Measurements from ENCODE around the gene KPNA6. TPM values are rescaled to one million over a fixed set of nuclear protein-coding genes. Genes with fewer than 3 reads are reported as not detected.
"Not testable (repeated sequence)": the region's sequence is repeated elsewhere in the genome, so short reads cannot be mapped to it uniquely, and the experiment has no call there.

The KPNA6 gene
- total RNA-seq, 2 donors from 2014 or later = 95.4 to 119 TPM

DNA sequence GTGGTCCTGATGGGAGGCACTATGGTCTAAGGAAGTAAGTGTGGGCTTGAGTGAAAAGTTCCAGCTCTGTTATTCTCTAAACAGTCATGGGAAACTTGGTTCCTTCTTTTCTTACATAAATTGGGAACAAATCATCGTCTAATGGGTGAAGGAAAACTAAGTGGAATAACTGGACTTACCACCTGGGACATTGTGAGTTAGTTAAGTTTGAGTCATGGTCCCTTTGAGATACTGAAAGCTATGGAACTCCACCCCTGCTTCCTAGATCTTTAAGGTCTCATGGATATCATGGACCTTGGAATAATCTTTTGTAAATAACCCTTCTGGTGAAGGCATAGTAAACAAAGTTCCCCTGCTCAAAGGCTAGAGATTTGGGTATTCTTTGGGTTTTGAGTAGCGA is 55.5 kb downstream of the KPNA6 start:
- no peak for TF ChIP-seq CTCF (conservative IDR thresholded peaks at IDR 0.05)
- Mint-ChIP-seq H3K27ac (no peak overlapping the region), H3K36me3 (ENCODE audit: low read depth) (peaks cover 69% of the 10 kb centered on the region), H3K9me3 (no peaks in the 10 kb centered on the region), H3K27me3 (ENCODE audit: insufficient read depth) (no peaks in the 10 kb centered on the region), H3K4me3 (no peak overlapping the region), H3K4me1 (no peaks in the 10 kb centered on the region)
- no peaks in the 10 kb centered on the region for H3K9me3 ChIP-seq (ENCODE audit: control insufficient read depth, low read length)
- peaks cover 75% of the 10 kb centered on the region for H3K36me3 ChIP-seq (ENCODE audit: control insufficient read depth, insufficient read depth, low read length)
- no peak overlapping the region for H3K9ac ChIP-seq (ENCODE audit: extremely low read depth, low read length, poor library complexity, severe bottlenecking)
- no peak overlapping the region for H3K4me3 ChIP-seq (ENCODE audit: low read length)
- 96% methylated on average over 2 of the region's 2 CpGs; no CpG with 5 or more reads in 1 of the 2 experiments for WGBS, 2 experiments (ENCODE audit: insufficient coverage in 1 of 2, insufficient read length in 1 of 2)
- H3K27ac ChIP-seq (ENCODE audit: low read depth, low read length) = no peak overlapping the region
- DNase-seq = no peak
- no peaks in the 10 kb centered on the region for H3K4me1 ChIP-seq (ENCODE audit: control insufficient read depth, insufficient read depth, low read length)
- H3K27me3 ChIP-seq (ENCODE audit: control insufficient read depth, insufficient read depth, low read length, poor library complexity, severe bottlenecking) = no peaks in the 10 kb centered on the region

DNA sequence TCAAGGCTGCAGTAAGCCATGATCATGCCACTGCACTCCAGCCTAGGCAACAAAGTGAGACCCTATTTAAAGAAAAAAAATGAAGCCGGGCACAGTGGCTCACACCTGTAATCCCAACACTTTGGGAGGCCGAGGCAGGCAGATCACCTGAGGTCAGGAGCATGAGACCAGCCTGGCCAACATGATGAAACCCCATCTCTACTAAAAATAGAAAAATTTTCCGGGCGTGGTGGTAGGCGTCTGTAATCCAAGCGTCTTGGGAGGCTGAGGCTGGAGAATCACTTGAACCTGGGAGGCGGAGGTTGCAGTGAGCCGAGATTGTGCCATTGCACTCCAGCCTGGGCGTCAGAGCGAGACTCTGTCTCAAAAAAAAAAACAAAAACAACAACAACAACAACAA is 57.8 kb downstream of the KPNA6 start:
- H3K27ac ChIP-seq (ENCODE audit: low read depth, low read length); H3K4me1 ChIP-seq (ENCODE audit: control insufficient read depth, insufficient read depth, low read length); H3K4me1 Mint-ChIP-seq; H3K9ac ChIP-seq (ENCODE audit: extremely low read depth, low read length, poor library complexity, severe bottlenecking); H3K4me3 ChIP-seq (ENCODE audit: low read length); H3K4me3 Mint-ChIP-seq; H3K27me3 ChIP-seq (ENCODE audit: control insufficient read depth, insufficient read depth, low read length, poor library complexity, severe bottlenecking); H3K27ac Mint-ChIP-seq; DNase-seq; H3K27me3 Mint-ChIP-seq (ENCODE audit: insufficient read depth); H3K9me3 ChIP-seq (ENCODE audit: control insufficient read depth, low read length); H3K9me3 Mint-ChIP-seq: not testable (repeated sequence)
- peaks cover 66% of the 10 kb centered on the region for H3K36me3 Mint-ChIP-seq (ENCODE audit: low read depth)
- 94 to 98% methylated on average over 10 of the region's 10 CpGs for WGBS, 2 experiments (ENCODE audit: insufficient coverage in 1 of 2, insufficient read length in 1 of 2)
- peaks cover 72% of the 10 kb centered on the region for H3K36me3 ChIP-seq (ENCODE audit: control insufficient read depth, insufficient read depth, low read length)

DNA sequence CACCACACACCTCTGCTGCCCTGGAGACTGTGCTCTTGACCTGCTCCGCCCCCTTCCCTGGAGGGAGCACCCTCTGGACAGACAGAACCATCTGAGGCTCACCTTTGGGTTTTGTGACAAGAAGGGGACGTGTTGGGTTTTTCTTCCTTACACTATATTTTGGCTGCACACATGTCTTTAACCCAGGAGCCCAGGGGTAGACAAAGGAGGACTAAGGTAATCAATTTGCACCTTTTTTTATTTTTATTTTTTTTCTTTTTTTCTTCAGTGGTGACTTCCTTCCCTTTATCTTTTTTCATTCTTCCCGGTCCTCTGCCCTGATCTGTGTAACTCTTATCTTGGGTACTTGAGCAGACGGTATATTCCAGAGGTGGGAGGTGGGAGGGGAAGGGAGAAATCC is 63.1 kb downstream of the KPNA6 start:
- no peak for TF ChIP-seq CTCF (conservative IDR thresholded peaks at IDR 0.05)
- DNase-seq = no peak
- Histone ChIP-seq H3K36me3 (ENCODE audit: control insufficient read depth, insufficient read depth, low read length) (peaks cover 86% of the 10 kb centered on the region), H3K4me1 (ENCODE audit: control insufficient read depth, insufficient read depth, low read length) (no peaks in the 10 kb centered on the region), H3K27me3 (ENCODE audit: control insufficient read depth, insufficient read depth, low read length, poor library complexity, severe bottlenecking) (no peaks in the 10 kb centered on the region), H3K4me3 (ENCODE audit: low read length) (no peak overlapping the region), H3K9me3 (ENCODE audit: control insufficient read depth, low read length) (no peaks in the 10 kb centered on the region), H3K27ac (ENCODE audit: low read depth, low read length) (no peak overlapping the region), H3K9ac (ENCODE audit: extremely low read depth, low read length, poor library complexity, severe bottlenecking) (no peak overlapping the region)
- H3K4me1 Mint-ChIP-seq = peaks cover 3% of the 10 kb centered on the region
- no peaks in the 10 kb centered on the region for H3K9me3 Mint-ChIP-seq
- no peaks in the 10 kb centered on the region for H3K27me3 Mint-ChIP-seq (ENCODE audit: insufficient read depth)
- WGBS, 2 experiments (ENCODE audit: insufficient coverage in 1 of 2, insufficient read length in 1 of 2) = 91 to 100% methylated on average over 1 to 4 of the region's 4 CpGs
- peaks cover 63% of the 10 kb centered on the region for H3K36me3 Mint-ChIP-seq (ENCODE audit: low read depth)
- no peak overlapping the region for H3K4me3 Mint-ChIP-seq
- no peak overlapping the region for H3K27ac Mint-ChIP-seq

DNA sequence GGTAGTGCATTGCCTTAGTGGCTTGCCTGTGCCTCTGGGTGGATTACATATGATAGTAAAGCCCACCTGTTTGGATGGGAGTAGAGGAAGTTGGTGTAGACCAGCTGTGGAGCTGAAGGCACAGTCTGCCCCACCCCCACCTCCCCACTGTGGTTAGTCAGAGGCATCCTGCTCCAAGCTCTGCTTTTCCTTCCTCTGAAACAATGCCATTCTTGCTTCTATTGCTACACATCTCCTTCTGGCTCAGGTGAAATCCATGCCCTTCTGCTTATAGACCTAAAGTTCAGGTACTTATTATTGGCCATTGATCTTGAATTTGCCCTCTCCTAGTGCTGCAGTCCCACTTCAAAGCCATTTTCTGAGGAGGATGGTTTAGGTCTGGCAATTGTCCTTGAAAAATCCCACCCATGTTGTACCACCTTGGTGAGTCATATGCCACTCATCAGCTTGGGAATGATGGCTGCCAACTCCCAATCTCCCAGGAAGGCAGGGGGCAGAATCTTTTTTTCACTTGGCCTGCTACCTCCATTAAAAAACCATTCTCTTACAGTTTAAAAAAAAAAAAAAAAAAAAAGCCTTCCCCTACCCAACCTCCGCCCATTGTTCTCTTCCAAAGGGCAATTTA is 64.9 kb downstream of the KPNA6 start:
- Histone ChIP-seq H3K9me3 (ENCODE audit: control insufficient read depth, low read length) (no peaks in the 10 kb centered on the region), H3K27me3 (ENCODE audit: control insufficient read depth, insufficient read depth, low read length, poor library complexity, severe bottlenecking) (no peaks in the 10 kb centered on the region), H3K4me3 (ENCODE audit: low read length) (no peak overlapping the region), H3K4me1 (ENCODE audit: control insufficient read depth, insufficient read depth, low read length) (no peaks in the 10 kb centered on the region), H3K27ac (ENCODE audit: low read depth, low read length) (no peak overlapping the region), H3K36me3 (ENCODE audit: control insufficient read depth, insufficient read depth, low read length) (peaks cover 80% of the 10 kb centered on the region), H3K9ac (ENCODE audit: extremely low read depth, low read length, poor library complexity, severe bottlenecking) (no peak overlapping the region)
- H3K9me3 Mint-ChIP-seq = no peaks in the 10 kb centered on the region
- peaks cover 57% of the 10 kb centered on the region for H3K36me3 Mint-ChIP-seq (ENCODE audit: low read depth)
- TF ChIP-seq CTCF (conservative IDR thresholded peaks at IDR 0.05) = no peak
- H3K27me3 Mint-ChIP-seq (ENCODE audit: insufficient read depth) = no peaks in the 10 kb centered on the region
- no peak overlapping the region for H3K4me3 Mint-ChIP-seq
- WGBS, 2 experiments (ENCODE audit: insufficient coverage in 1 of 2, insufficient read length in 1 of 2) = 100% methylated on average over 1 of the region's 1 CpG
- H3K27ac Mint-ChIP-seq = no peak overlapping the region
- DNase-seq = no peak
- peaks cover 4% of the 10 kb centered on the region for H3K4me1 Mint-ChIP-seq
